GM12891 (cell line): ENCODE results near the gene CAMTA1.
"Not testable (repeated sequence)": the region's sequence is repeated elsewhere in the genome, so short reads cannot be mapped to it uniquely, and the experiment has no call there.

Experiments used
- PAX5 ChIP-seq: IDR thresholded peaks from 2 replicates; pipeline ENCODE4 v1.6.1; 2011; ENCODE audit warnings: low read length, moderate library complexity, mild to moderate bottlenecking; ENCODE audit not compliant: insufficient read depth, severe bottlenecking
- POLR2A ChIP-seq: IDR thresholded peaks from 2 replicates; pipeline ENCODE4 v1.6.1; 2011; ENCODE audit warnings: low read depth, low read length, control low read depth
- POLR2AphosphoS5 ChIP-seq: IDR thresholded peaks from 2 replicates; pipeline ENCODE4 v1.6.1; 2011; ENCODE audit warnings: low read depth, low read length, control low read depth
- POU2F2 ChIP-seq: IDR thresholded peaks from 2 replicates; pipeline ENCODE4 v1.6.1; 2011; ENCODE audit warnings: low read depth, mild to moderate bottlenecking, control low read depth, low read length, moderate library complexity
- SPI1 ChIP-seq: IDR thresholded peaks from 2 replicates; pipeline ENCODE4 v1.6.1; 2011; ENCODE audit warnings: low read depth, low read length, control low read depth
- TAF1 ChIP-seq: IDR thresholded peaks from 2 replicates; pipeline ENCODE4 v1.6.1; 2011; ENCODE audit warnings: low read depth, low read length, control low read depth

GRCh38 chr1:7380068-7380467 is 594.8 kb downstream of the CAMTA1 start:
- not testable (repeated sequence) for TF ChIP-seq POLR2AphosphoS5, TAF1, POLR2A, SPI1, PAX5, POU2F2
